Smooth muscle cell (in vitro differentiated cells): ENCODE results near the gene LDAF1. TPM values are rescaled to one million over a fixed set of nuclear protein-coding genes. Genes with fewer than 3 reads are reported as not detected.

ENCODE experiments used
- DNase-seq: peaks from one replicate; lab custom pipeline; 2025; ENCODE audit not compliant: unreplicated experiment; lab: John Stamatoyannopoulos, UW
- H2AFZ ChIP-seq: fragments of 200-600 bp; sonication (generic); 2 replicates; pipeline ENCODE4 v1.6.0; 2016; ENCODE audit warnings: antibody characterized with exemption, low read depth, mild to moderate bottlenecking
- H3F3A ChIP-seq: fragments of 200-600 bp; sonication (generic); 2 replicates; pipeline ENCODE4 v1.6.0; 2017; ENCODE audit warnings: antibody characterized with exemption, low read depth
- H3K27ac ChIP-seq: fragments of 200-600 bp; sonication (generic); 2 replicates; pipeline ENCODE4 v1.5.1; 2016; ENCODE audit warnings: low read depth, mild to moderate bottlenecking
- H3K27me3 ChIP-seq: fragments of 200-600 bp; sonication (generic); 2 replicates; pipeline ENCODE4 v1.6.1; 2016; ENCODE audit warnings: low read depth, mild to moderate bottlenecking
- H3K36me3 ChIP-seq: fragments of 200-600 bp; sonication (generic); 2 replicates; pipeline ENCODE4 v1.5.1; 2016; ENCODE audit warnings: low read depth
- H3K4me1 ChIP-seq: fragments of 200-600 bp; sonication (generic); 2 replicates; pipeline ENCODE4 v1.5.1; 2016; ENCODE audit warnings: low read depth
- H3K4me2 ChIP-seq: fragments of 200-600 bp; sonication (generic); 2 replicates; pipeline ENCODE4 v1.6.0; 2016; ENCODE audit warnings: mild to moderate bottlenecking
- H3K4me3 ChIP-seq: fragments of 200-600 bp; sonication (generic); 2 replicates; pipeline ENCODE4 v1.5.1; 2016; ENCODE audit warnings: mild to moderate bottlenecking
- H3K79me2 ChIP-seq: fragments of 200-600 bp; sonication (generic); 2 replicates; pipeline ENCODE4 v1.6.0; 2016; ENCODE audit warnings: low read depth, mild to moderate bottlenecking
- H3K9ac ChIP-seq: fragments of 200-600 bp; sonication (generic); 2 replicates; pipeline ENCODE4 v1.6.0; 2016; ENCODE audit warnings: low read depth
- H3K9me3 ChIP-seq: fragments of 200-600 bp; sonication (generic); replicated peaks from 2 replicates; pipeline ENCODE4 v1.5.1; 2016; ENCODE audit warnings: low read depth
- H4K20me1 ChIP-seq: fragments of 200-600 bp; sonication (generic); 2 replicates; pipeline ENCODE4 v1.6.0; 2016; ENCODE audit warnings: low read depth
- WGBS: methylation state at CpG from one replicate; pipeline ENCODE4 v1.1.7; 2016; ENCODE audit warnings: low lambda C conversion rate; 5-methylcytosine and 5-hydroxymethylcytosine counted together
- polyA plus RNA-seq: library from polyadenylated mRNA; unstranded; fragments of >200 nt; fragmentation: Nextera tagmentation; extraction: Ambion mirVana; gene quantifications from 2 replicates; pipeline ENCODE4 v1.2.1, GENCODE V29; 2016
- total RNA-seq: library from RNA; depleted of rRNA; stranded (reverse); fragments of >200 nt; gene quantifications from 2 replicates; pipeline ENCODE4 v1.2.3, GENCODE V29; 2014
- TF ChIP-seq, protein P1 (sequence below): fragments of 200-600 bp; sonication (generic); IDR thresholded peaks from 2 replicates; pipeline ENCODE4 v1.5.1; 2017; ENCODE audit warnings: borderline replicate concordance, mild to moderate bottlenecking, antibody characterized with exemption; ENCODE audit not compliant: insufficient read depth, poor library complexity, severe bottlenecking

Gene LDAF1
- total and polyA plus RNA-seq, 2 experiments from 2014 or later, result 16.2 to 21.0 TPM

GRCh38 chr16:21203155-21203797, 44.8 kb downstream of the LDAF1 start:
- H3K27ac ChIP-seq, result no peak overlapping the region
- H3K27me3 ChIP-seq, result peaks cover 17% of the 10 kb centered on the region
- H4K20me1 ChIP-seq, result no peaks in the 10 kb centered on the region
- no peak overlapping the region for H3K4me3 ChIP-seq
- H3K36me3 ChIP-seq, result no peaks in the 10 kb centered on the region
- 49% methylated on average over 7 of the region's 7 CpGs for WGBS
- H3F3A ChIP-seq, result no peaks in the 10 kb centered on the region
- H2AFZ ChIP-seq, result no peak overlapping the region
- H3K9ac ChIP-seq, result no peak overlapping the region
- H3K9me3 ChIP-seq, result no peaks in the 10 kb centered on the region
- no peaks in the 10 kb centered on the region for H3K4me1 ChIP-seq
- H3K79me2 ChIP-seq, result no peaks in the 10 kb centered on the region
- TF ChIP-seq, protein P1, sequence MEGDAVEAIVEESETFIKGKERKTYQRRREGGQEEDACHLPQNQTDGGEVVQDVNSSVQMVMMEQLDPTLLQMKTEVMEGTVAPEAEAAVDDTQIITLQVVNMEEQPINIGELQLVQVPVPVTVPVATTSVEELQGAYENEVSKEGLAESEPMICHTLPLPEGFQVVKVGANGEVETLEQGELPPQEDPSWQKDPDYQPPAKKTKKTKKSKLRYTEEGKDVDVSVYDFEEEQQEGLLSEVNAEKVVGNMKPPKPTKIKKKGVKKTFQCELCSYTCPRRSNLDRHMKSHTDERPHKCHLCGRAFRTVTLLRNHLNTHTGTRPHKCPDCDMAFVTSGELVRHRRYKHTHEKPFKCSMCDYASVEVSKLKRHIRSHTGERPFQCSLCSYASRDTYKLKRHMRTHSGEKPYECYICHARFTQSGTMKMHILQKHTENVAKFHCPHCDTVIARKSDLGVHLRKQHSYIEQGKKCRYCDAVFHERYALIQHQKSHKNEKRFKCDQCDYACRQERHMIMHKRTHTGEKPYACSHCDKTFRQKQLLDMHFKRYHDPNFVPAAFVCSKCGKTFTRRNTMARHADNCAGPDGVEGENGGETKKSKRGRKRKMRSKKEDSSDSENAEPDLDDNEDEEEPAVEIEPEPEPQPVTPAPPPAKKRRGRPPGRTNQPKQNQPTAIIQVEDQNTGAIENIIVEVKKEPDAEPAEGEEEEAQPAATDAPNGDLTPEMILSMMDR, result no peak
- H3K4me2 ChIP-seq, result no peak overlapping the region
- no peak for DNase-seq

GRCh38 chr16:21205303-21205702, 46.8 kb downstream of the LDAF1 start:
- Histone ChIP-seq H3K4me2 (no peak overlapping the region), H3K27me3 (peaks cover 12% of the 10 kb centered on the region), H3K4me1 (no peaks in the 10 kb centered on the region), H3F3A (no peaks in the 10 kb centered on the region), H2AFZ (no peak overlapping the region), H3K27ac (no peak overlapping the region), H4K20me1 (no peaks in the 10 kb centered on the region), H3K9me3 (no peaks in the 10 kb centered on the region), H3K4me3 (no peak overlapping the region), H3K79me2 (no peaks in the 10 kb centered on the region), H3K36me3 (no peaks in the 10 kb centered on the region), H3K9ac (no peak overlapping the region)
- TF ChIP-seq, protein P1, result no peak
- DNase-seq, result no peak

DNA sequence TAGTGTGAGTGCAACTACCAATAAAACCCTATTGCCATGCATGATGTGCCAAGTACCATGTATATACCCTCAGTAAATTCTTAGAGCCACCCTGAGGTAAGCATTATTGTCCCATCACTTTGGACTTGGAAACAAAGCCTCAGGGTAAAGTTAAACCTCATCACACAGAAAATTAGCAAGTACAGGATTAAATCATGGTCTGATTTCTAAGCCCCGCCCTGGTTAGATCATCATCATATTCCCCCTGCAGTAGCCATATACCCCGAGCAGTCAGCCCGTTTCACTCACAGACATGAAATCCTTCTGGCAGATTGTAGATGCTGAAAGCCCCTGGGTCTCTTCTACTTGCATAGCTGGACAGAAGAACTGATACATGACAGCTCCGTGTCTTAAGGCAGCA, 48.1 kb downstream of the LDAF1 start:
- TF ChIP-seq, protein P1, result no peak
- H3K27ac ChIP-seq, result no peak overlapping the region
- H3K79me2 ChIP-seq, result no peaks in the 10 kb centered on the region
- no peak overlapping the region for H3K4me3 ChIP-seq
- H3K36me3 ChIP-seq, result no peaks in the 10 kb centered on the region
- no peak for DNase-seq
- no peak overlapping the region for H3K9ac ChIP-seq
- H3K27me3 ChIP-seq, result peaks cover 8% of the 10 kb centered on the region
- H4K20me1 ChIP-seq, result no peaks in the 10 kb centered on the region
- H3F3A ChIP-seq, result no peaks in the 10 kb centered on the region
- no peaks in the 10 kb centered on the region for H3K9me3 ChIP-seq
- no peak overlapping the region for H2AFZ ChIP-seq
- H3K4me2 ChIP-seq, result no peak overlapping the region
- WGBS, result 91% methylated on average over 4 of the region's 4 CpGs
- H3K4me1 ChIP-seq, result no peaks in the 10 kb centered on the region
